Tibial nerve (tissue), 3 donors: Measurements from ENCODE around the gene CFAP70.

Experiments
- POLR2A ChIP-seq, 2 donors: fragments of 450-650 bp; IDR thresholded peaks; one replicate each; pipeline ENCODE4 v1.6.1; 2017; ENCODE audit warnings: antibody characterized with exemption in 2 of 2, mild to moderate bottlenecking in 2 of 2, moderate library complexity in 2 of 2
- TF ChIP-seq, protein P1 (sequence below), 5 experiments: fragments of 200-600 bp in 3 of 5; fragments of 450-650 bp in 2 of 5; sonication (generic) in 3 of 5; IDR thresholded peaks; one replicate each; pipeline ENCODE4 v1.5.1; 2016 to 2019; ENCODE audit warnings: antibody characterized with exemption in 5 of 5, mild to moderate bottlenecking in 3 of 5, moderate library complexity in 2 of 5

DNA sequence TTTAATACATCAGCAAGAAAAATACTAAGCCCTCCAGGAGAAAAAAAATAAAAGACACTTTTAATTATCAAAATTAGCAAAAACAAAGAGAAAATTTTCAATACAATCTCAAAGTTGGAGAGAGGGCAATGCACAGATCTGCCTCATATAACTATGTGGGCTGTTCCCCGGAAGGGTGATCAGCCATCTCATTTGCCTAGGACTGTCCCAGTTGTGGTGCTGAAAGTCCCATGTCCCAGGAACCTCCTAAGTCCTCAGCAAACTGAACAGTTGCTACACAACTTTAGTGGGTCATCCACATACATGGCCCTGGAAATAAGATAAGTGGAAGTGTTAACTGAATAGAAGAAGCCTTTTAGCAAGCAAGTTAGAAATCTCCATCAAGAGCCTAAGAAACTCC, 14.4 kb downstream of the CFAP70 start:
- TF ChIP-seq, protein P1, sequence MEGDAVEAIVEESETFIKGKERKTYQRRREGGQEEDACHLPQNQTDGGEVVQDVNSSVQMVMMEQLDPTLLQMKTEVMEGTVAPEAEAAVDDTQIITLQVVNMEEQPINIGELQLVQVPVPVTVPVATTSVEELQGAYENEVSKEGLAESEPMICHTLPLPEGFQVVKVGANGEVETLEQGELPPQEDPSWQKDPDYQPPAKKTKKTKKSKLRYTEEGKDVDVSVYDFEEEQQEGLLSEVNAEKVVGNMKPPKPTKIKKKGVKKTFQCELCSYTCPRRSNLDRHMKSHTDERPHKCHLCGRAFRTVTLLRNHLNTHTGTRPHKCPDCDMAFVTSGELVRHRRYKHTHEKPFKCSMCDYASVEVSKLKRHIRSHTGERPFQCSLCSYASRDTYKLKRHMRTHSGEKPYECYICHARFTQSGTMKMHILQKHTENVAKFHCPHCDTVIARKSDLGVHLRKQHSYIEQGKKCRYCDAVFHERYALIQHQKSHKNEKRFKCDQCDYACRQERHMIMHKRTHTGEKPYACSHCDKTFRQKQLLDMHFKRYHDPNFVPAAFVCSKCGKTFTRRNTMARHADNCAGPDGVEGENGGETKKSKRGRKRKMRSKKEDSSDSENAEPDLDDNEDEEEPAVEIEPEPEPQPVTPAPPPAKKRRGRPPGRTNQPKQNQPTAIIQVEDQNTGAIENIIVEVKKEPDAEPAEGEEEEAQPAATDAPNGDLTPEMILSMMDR (IDR thresholded peaks at IDR 0.05), result no peak
- no peak for TF ChIP-seq POLR2A (IDR thresholded peaks at IDR 0.05)
